Inferior parietal cortex (tissue), 1 donor: ENCODE data around the gene BLOC1S4.
"Not testable (repeated sequence)": the region's sequence is repeated elsewhere in the genome, so short reads cannot be mapped to it uniquely, and the experiment has no call there.

ENCODE experiments used
- DNase-seq: peaks from one replicate; pipeline ENCODE4 v3.0.0-alpha.2; 2016; ENCODE audit errors: extremely low spot score

Gene BLOC1S4

GRCh38 chr4:6718932-6719610 lies 3.1 kb downstream of the BLOC1S4 start:
- DNase-seq = no peak

DNA sequence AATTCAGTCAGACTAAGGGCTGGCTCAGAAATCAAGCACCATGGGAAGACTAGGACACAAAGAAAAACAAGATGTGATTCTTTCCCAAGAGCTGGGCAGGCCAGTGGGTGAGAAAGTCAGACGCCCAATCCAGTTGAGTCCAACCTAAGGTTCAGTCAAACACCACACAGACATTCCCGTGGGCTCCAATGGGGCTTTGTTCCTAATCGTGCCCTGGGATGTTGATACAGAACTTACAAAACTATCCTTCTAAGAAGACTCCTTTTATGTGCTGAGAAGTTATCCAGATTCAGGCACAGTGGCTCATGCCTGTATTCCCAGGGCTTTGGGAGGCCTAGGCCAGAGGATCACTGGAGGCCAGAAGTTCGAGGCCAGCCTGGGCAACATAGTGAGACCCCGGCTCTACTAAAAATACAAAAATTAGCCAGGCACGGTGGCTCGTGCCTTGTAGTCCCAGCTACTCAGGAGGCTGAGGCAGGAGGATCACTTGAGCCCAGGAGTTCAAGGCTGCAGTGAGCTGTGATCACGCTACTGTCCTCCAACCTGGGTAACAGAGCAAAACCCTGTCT lies 3.7 kb downstream of the BLOC1S4 start:
- no peak for DNase-seq

DNA sequence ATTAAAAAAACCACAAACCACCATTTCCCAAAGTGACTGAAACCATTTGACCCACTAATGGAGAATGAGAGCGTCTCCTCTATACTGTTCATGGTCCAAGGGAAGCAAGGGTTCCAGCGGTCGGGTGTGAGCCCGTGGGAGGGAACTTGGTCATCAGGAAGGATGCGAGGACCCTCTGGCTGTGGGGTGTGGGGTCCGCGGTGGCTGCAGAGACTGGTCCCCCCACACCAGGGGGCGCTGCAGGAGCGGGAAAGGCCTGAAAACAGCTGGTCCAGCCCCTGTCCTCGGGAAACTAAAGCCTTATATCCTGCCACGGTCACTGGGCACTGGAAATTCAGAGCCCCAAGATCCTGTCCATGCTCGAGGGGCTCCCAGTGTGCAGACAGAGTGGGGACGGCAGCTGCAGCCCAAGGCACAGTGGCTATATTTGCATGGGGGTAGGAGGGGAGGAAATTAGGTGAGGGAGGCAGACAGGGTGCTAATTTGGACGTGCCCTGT lies 4.3 kb downstream of the BLOC1S4 start:
- DNase-seq = peak; percentile 88

DNA sequence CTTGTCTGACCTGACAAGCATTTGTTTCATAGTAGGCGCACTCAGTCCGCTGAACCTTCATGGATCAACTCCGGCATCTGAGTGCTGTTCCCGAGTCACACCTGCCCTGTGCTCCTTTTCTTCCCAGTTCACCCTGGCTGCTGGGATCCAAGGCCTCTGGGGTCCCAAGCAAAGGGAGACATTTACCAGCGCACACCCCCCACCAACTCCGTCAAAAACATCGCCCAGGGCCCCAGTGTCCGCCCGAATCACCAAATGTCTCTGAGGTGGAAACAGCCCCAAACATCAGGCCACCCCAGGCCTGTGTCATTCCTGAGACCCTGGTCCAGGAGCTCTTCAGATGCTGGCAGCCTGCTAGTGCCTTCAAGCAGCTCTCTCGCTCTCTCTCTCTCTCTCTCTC lies 5.1 kb downstream of the BLOC1S4 start:
- no peak for DNase-seq

- no peak for DNase-seq
Observed at GRCh38 chr4:6722891-6723290, 6.9 kb downstream of the BLOC1S4 start.

DNA sequence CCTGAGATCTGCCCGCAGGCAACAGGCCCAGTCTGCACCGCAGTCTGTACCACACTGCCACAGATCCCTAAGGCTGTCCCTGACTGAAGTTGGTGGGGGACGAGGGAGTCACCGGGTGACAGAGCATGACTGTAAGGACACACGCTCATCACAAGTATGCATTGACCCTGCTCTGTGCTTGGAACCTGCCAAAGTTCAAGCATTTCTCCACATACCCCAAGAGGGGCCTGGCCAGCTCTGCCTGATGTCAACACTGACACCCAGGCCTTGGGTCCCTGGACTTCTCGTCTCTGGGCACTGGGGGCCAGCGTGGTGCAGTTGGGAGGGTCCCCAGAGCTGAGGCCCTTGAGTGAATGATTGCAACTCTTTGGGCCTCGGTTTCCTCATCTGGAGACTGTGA lies 7.9 kb downstream of the BLOC1S4 start:
- no peak for DNase-seq

DNA sequence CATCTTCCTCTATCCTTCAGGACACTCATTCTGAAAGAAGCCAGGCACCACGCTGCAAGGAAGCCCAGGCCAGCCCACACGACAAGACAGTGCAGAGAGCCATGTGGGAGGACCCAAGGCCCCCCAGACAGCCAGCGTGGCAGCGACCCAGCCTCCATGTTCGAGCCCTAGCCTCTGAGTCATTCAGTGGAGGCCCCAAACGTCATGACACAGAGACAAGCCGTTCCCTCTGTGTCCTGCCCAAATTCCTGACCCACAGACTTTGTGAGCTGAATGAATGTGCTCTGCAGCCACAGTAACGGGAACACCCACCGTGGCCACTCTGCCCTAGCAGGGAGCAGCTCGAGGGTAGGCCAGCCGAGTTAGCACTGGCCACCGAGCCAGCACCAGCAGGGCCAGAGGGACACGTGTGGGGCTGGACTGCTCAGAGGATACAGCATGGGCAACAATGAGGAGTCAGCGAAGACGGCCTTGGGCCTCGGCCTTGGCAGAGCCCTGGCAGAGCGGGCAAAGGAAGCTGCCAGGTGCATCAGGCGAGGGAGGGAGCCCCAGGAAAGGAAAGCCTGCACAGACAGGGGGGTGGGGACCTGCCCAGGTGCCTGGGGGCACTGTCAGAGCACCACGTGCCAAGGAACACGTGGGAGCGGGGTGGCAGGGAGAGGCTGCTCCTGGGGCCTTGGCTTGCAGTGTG lies 8.6 kb downstream of the BLOC1S4 start:
- no peak for DNase-seq

DNA sequence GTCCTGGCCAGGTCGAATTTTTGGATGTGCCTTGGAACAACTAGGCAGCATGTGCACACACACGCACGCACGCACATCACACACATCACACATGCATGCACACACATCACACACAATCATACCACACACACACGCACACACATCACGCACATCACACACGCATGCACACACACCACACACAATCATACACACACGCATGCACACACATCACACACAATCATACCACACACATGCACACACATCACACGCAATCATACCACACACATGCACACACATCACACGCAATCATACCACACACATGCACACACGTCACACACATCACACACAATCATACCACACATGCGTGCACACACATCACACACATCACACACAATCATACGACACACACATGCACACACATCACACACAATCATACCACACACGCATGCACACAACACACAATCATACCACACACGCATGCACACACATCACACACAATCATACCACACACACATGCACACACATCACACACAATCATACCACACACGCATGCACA lies 9.5 kb downstream of the BLOC1S4 start:
- not testable (repeated sequence) for DNase-seq

- peak; percentile 75 for DNase-seq
Observed at GRCh38 chr4:6727081-6727942, 11.3 kb downstream of the BLOC1S4 start.

GRCh38 chr4:6727943-6728250 lies 11.9 kb downstream of the BLOC1S4 start:
- DNase-seq = no peak

- no peak for DNase-seq
Observed at GRCh38 chr4:6728320-6729029, 12.5 kb downstream of the BLOC1S4 start.

DNA sequence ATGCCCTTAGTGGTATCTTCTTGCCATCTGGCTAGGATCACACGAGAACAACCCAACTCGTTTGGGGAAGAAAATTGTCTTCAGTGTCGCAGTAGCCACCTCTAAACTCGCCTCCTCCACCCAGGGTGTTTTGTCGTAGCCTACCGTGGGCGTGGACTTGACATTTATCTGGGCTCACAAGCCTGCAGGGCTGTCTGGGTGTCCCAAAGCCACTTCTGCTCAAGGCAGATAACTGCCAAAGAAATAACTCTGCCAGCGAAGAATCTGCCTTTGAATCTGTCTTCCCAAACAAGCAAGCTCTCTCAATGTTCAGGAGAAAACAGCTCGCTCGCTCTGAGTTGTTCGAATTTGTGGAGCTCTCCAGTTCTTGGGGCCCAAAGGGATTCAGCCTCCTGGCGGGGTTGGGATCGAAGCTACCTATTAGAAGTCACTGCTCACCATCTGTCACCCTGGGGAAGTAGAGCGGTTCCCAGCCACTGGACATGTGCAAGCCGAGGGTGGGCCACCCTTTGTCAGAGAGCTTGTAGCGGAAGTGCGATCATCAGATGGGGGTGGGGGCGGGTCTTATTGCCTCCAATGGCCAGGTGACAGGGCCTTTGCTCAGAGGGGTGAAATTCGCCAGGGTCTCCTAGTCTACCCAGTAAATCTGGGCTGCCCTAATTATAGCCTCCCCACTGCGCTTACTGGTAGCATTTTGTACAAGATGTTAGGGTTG lies 14.8 kb downstream of the BLOC1S4 start:
- DNase-seq = peak; percentile 74

DNA sequence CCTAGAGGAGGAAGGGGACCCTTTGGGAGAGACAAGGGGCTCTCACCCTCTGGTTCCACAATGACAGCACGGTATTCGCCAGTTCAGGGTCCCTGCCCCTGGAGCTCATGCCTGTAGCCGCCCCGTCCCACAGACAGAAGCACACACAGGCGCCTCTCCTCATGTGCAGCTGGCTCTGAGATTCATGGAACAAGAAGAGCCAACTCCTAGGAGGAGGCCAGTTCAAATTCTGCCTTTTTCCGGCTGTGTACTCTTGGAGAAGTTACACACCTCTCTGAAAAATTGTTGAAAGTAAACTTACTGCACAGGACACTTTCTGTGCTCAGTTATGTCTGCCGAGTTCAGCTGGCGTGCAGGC lies 15.3 kb downstream of the BLOC1S4 start:
- no peak for DNase-seq

- no peak for DNase-seq
Observed at GRCh38 chr4:6731780-6732179, 15.8 kb downstream of the BLOC1S4 start.

- peak; percentile 49 for DNase-seq
Observed at GRCh38 chr4:6732441-6733357, 16.7 kb downstream of the BLOC1S4 start.

DNA sequence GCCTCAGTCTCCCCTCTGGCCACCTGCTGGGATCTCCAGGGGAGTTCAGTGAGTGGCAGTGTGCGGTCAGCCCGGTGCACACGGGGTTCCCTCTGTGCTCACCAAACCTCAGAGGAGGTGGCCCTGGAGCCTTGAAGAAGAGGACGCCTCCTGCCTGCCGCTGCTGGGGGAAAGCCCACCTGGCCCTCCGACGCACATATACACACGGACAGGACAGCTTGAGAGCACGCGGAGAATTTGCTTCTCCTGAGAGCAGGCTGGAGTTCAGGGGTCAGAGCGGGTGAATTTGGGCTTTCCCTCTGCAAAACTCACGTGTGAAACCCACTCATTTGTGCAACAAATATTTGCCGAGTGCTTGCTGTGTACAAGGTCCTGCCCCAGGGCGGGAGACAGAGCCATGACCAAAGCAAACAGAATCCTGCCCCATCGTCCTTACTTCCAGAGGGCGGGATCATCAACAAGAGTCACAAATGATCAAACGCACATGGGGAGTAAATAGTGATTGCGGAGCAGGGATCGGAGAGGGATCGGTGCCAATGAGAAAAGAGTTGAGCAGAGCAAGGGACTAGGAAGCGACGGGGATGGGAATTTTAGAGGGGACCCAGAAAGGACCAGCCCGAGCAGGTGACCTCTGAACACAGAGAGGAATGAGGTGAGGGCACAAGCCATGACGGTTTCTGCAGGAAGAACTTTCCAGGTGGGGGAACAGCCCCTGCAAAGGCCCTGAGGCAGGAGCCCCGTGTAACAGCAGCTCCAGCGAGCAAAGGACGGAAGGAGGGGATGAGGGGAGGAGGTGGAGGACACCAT lies 17.6 kb downstream of the BLOC1S4 start:
- no peak for DNase-seq

DNA sequence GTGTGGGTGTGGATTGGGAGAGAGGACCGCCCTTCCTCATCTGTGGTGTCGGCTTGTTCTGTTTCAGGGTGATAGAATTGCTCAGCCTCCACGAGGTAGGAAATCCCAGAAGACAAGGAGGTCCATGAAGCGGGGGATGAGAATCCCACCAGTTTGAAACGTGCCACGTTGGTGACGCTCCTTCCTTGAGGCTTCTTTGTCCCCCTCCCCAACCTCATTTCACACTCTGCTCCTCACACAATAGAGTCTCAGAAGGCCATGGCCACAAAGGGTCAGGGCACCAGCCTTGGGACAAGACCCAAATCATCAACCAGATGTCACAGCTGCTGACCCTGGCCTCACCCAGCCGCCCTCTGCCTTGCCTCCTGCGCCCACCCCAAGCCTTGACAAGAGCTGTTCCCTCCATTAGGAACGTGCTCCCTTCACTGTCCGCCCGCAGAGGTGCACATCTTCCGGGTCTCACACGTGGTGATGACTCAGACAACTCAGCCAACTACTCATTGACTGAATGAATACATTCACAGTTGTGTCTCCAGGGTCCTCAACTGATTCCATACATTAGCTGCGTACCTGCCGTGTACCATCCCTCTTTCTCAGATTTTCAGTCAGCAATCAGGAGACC lies 18.3 kb downstream of the BLOC1S4 start:
- DNase-seq = no peak

DNA sequence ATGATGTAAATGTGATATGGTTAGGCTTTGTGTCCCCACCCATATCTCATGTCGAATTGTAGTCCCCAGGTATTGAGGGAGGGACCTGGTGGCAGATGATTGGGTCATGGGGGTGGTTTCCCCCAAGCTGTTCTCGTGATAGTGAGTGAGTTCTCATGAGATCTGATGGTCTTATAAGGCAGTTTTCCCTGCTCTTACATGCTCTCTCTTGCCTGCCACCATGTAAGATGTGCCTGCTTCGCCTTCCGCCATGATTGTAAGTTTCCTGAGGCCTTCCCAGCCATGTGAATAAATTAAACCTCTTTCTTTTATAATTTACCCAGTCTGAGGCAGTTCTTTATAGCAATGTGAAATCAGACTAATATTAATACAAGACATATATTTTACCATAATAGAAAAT lies 23.9 kb downstream of the BLOC1S4 start:
- DNase-seq = no peak
